ENCODE results near the gene RABL2B.

- TF ChIP-seq REPIN1 (tag by site-specific recombination; IDR thresholded peaks at IDR 0.05; ENCODE audit: low read depth), result no peak
- no peak for TF ChIP-seq ZNF280D (tag by site-specific recombination; IDR thresholded peaks at IDR 0.05)
- TF ChIP-seq ZNF18 (tag by site-specific recombination; IDR thresholded peaks at IDR 0.05), result no peak
- TF ChIP-seq CTCF (tag by site-specific recombination; IDR thresholded peaks at IDR 0.05), result no peak
Measured at GRCh38 chr22:50737728-50738648, 45.4 kb downstream of the RABL2B start, which contains the start of gene ACR.
